Adipose tissue (tissue), 3 donors: ENCODE data around the gene PRODH2. TPM values are rescaled to one million over a fixed set of nuclear protein-coding genes. Genes with fewer than 3 reads are reported as not detected.
"Not testable (repeated sequence)": the region's sequence is repeated elsewhere in the genome, so short reads cannot be mapped to it uniquely, and the experiment has no call there.

ENCODE experiments used
- H3K27ac ChIP-seq: one replicate; pipeline ENCODE4 v1.5.1; 2013; ENCODE audit warnings: low read depth, low read length
- WGBS, 3 donors: extraction: QIAGEN DNeasy Blood & Tissue Kit; methylation state at CpG; one replicate each; pipeline ENCODE4 v1.1.7; 2013; 5-methylcytosine and 5-hydroxymethylcytosine counted together
- polyA plus RNA-seq, 3 donors: library from polyadenylated mRNA; stranded (reverse); fragments of 200-250 nt; gene quantifications; one replicate each; pipeline ENCODE4 v1.2.3, GENCODE V29; 2013
- donor health status: healthy with polysubstance abuse.
- donor health status: Bipolar disorder and iron deficiency.
- donor health status: healthy.

PRODH2 gene
- polyA plus RNA-seq, 3 donors = 2.2 TPM; not detected in 2

- no peak overlapping the region for H3K27ac ChIP-seq
- WGBS, 3 donors = 88 to 95% (median 93%) methylated on average over 5 of the region's 5 CpGs
These were observed 5.0 kb downstream of the PRODH2 start for GRCh38 chr19:35807633-35808032.

- 80 to 92% (median 89%) methylated on average over 18 of the region's 18 CpGs for WGBS, 3 donors
- H3K27ac ChIP-seq = no peak overlapping the region
These were observed 6.0 kb downstream of the PRODH2 start for GRCh38 chr19:35806597-35806996.

GRCh38 chr19:35805526-35806102 is 7.0 kb downstream of the PRODH2 start:
- H3K27ac ChIP-seq = no peak overlapping the region
- 60 to 69% (median 67%) methylated on average over 5 of the region's 5 CpGs for WGBS, 3 donors

GRCh38 chr19:35801828-35802227 is 10.8 kb downstream of the PRODH2 start:
- no peak overlapping the region for H3K27ac ChIP-seq
- WGBS, 3 donors = 51 to 79% (median 59%) methylated on average over 3 of the region's 3 CpGs

- H3K27ac ChIP-seq = no peak overlapping the region
These were observed 15.0 kb downstream of the PRODH2 start for GRCh38 chr19:35797663-35798062.

GRCh38 chr19:35796645-35797542 is 15.8 kb downstream of the PRODH2 start:
- WGBS, 3 donors = 15 to 31% (median 16%) methylated on average over 39 of the region's 39 CpGs
- no peak overlapping the region for H3K27ac ChIP-seq

More at GRCh38 chr19:35797663-35798062, 15.0 kb downstream of the PRODH2 start:
- WGBS, 3 donors = 3 to 28% (median 11%) methylated on average over 11 to 15 of the region's 15 CpGs

GRCh38 chr19:35795564-35795963 is 17.1 kb downstream of the PRODH2 start:
- H3K27ac ChIP-seq = not testable (repeated sequence)
- 81 to 96% (median 94%) methylated on average over 1 of the region's 1 CpG for WGBS, 3 donors

- 62 to 87% (median 72%) methylated on average over 7 of the region's 7 CpGs for WGBS, 3 donors
- no peak overlapping the region for H3K27ac ChIP-seq
These were observed 19.1 kb downstream of the PRODH2 start for GRCh38 chr19:35793381-35794165.

- H3K27ac ChIP-seq = no peak overlapping the region
- WGBS, 3 donors = 74 to 90% (median 79%) methylated on average over 8 of the region's 8 CpGs
These were observed 19.8 kb downstream of the PRODH2 start for GRCh38 chr19:35792888-35793287.

GRCh38 chr19:35792312-35792711 is 20.3 kb downstream of the PRODH2 start:
- no peak overlapping the region for H3K27ac ChIP-seq
- WGBS, 3 donors = 86 to 90% (median 88%) methylated on average over 14 to 15 of the region's 15 CpGs

- no peak overlapping the region for H3K27ac ChIP-seq
- WGBS, 3 donors = 84 to 90% (median 88%) methylated on average over 6 to 9 of the region's 9 CpGs
These were observed 20.8 kb downstream of the PRODH2 start for GRCh38 chr19:35791814-35792279.

- no peak overlapping the region for H3K27ac ChIP-seq
- WGBS, 3 donors = 45 to 76% (median 66%) methylated on average over 20 of the region's 20 CpGs
These were observed 21.4 kb downstream of the PRODH2 start for GRCh38 chr19:35790981-35791813.

GRCh38 chr19:35789978-35790944 is 22.4 kb downstream of the PRODH2 start:
- 85 to 93% (median 85%) methylated on average over 17 to 19 of the region's 19 CpGs for WGBS, 3 donors
- no peak overlapping the region for H3K27ac ChIP-seq

GRCh38 chr19:35789195-35789977 is 23.3 kb downstream of the PRODH2 start:
- WGBS, 3 donors = 85 to 90% (median 88%) methylated on average over 11 of the region's 11 CpGs

GRCh38 chr19:35788205-35788960 is 24.3 kb downstream of the PRODH2 start:
- no peak overlapping the region for H3K27ac ChIP-seq
- 82 to 85% (median 83%) methylated on average over 12 of the region's 12 CpGs for WGBS, 3 donors

More at GRCh38 chr19:35789195-35789977, 23.3 kb downstream of the PRODH2 start:
- H3K27ac ChIP-seq = no peak overlapping the region
